Measurements from ENCODE around the gene REV3L.

GRCh38 chr6:111474771-111475170 is 8.2 kb downstream of the REV3L start:
- TF ChIP-seq POLR2A (IDR thresholded peaks at IDR 0.05; ENCODE audit: low read length) (no peak), FOSB (CRISPR knock-in tag; IDR thresholded peaks at IDR 0.05) (no peak), CTCF (IDR thresholded peaks at IDR 0.05) (no peak)

Measured in A549 (cell line).